Ureter (tissue), 1 donor: ENCODE data around the gene GLT1D1. TPM values are rescaled to one million over a fixed set of nuclear protein-coding genes. Genes with fewer than 3 reads are reported as not detected.
"Not testable (repeated sequence)": the region's sequence is repeated elsewhere in the genome, so short reads cannot be mapped to it uniquely, and the experiment has no call there.

ENCODE experiments used
- DNase-seq: peaks from one replicate; pipeline ENCODE4 v3.0.0-alpha.2; 2020; ENCODE audit warnings: low spot score
- total RNA-seq: library from RNA; stranded (reverse); gene quantifications from one replicate; pipeline ENCODE4 v1.2.4, GENCODE V29; 2023
- donor health status: DM: yes; HTN: yes; CAD: no.

GLT1D1 gene
- 0.94 TPM for total RNA-seq

DNA sequence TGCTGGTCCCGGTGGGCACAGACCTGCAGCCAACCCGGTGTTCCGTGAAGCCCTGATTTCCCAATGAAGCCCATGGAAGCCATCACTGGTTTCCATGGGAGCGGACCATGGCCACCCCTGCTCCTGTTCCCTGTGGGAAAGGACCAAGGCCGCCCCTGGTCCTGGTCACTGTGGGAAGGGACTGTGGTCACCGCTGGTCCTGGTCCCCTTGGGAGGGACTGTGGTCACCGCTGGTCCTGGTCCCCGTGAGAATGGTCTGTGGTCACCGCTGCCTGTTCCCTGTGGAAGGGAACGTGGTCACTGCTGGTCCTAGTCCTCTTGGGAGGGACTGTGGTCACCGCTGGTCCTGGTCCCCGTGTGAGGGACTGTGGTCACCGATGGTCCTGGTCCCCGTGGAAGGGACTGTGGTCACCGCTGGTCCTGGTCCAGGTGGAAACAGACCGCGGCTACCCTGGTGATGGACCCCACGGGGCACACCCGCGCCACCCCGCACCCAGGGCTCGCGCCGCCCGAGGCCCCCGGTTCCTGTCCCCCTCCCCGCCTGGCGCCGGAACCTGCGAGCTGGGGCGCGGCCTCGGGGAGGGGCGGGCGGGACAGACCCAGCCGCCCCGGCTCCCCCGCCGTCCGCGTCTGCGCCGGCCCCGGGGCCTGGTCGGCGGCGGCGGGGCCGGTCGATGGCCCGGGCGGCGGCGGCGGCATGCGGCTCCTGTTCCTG lies at the start of gene GLT1D1:
Gene GLT1D1 (plus strand): TSS at position 594 of the 715 bp plus-strand sequence. CDS start 104 bp downstream, at position 698.
- DNase-seq: no peak

- DNase-seq: no peak
These were observed 49.5 kb upstream of the GLT1D1 start for GRCh38 chr12:128803788-128804187.

DNA sequence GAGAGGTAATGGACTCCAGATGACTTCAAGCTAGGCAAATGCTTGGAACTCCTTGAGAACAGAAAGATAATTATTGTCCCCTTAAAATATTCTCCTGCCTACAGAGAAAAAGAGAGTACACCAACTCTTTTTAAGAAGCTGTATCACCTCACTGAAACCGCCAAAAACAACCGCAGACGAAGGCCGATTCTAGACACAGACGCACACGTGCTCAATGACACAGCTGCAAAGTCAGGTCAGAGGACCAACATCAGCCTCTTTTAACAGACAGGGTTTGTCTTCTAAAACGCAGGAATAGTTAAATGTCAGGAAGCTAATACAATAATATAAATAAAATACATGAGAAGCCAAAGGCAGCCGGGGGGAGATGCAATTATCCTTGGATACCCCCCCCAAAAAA lies 48.5 kb upstream of the GLT1D1 start:
- no peak for DNase-seq

DNA sequence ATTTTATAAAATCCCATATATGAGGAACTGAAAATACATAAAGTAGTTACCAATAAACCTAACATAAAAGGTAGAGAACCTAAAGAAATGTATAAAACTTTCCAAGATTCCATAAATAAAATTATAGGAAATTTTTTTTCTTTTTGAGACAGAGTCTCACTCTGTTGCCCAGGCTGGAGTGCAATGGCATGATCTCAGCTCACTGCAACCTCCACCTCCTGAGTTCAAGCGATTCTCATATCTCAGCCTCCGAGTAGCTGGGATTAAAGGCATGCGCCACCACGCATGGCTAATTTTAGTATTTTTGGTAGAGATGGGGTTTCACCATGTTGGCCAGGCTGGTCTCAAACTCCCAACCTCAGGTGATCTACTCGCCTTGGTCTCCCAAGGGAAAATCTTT lies 47.9 kb upstream of the GLT1D1 start:
- not testable (repeated sequence) for DNase-seq

GRCh38 chr12:128806573-128806972 lies 46.7 kb upstream of the GLT1D1 start:
- no peak for DNase-seq

GRCh38 chr12:128807161-128807724 lies 46.0 kb upstream of the GLT1D1 start:
- no peak for DNase-seq

GRCh38 chr12:128808651-128809050 lies 44.6 kb upstream of the GLT1D1 start:
- no peak for DNase-seq

GRCh38 chr12:128810182-128811127 lies 42.8 kb upstream of the GLT1D1 start:
- no peak for DNase-seq

DNA sequence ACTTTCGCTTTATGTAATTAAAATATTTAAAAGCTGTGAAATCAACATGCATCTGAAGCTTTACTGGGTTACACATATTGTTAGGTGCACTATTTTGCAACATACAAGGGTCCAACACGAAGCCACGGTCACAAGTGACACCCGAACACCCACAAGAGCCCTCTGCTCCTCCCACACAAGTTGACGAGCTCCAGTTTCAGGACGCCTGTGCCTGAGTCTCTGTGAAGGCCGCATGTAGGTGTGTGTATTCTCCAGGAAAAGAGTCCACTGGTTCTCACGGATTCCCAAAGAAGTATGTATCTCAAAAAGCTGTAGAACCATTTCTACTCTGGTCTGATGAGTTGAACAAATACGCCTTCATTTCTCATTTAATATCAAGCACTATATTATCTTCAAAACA lies 41.5 kb upstream of the GLT1D1 start:
- DNase-seq: no peak

GRCh38 chr12:128813392-128813791 lies 39.9 kb upstream of the GLT1D1 start:
- no peak for DNase-seq

GRCh38 chr12:128813883-128814282 lies 39.4 kb upstream of the GLT1D1 start:
- DNase-seq: no peak

- DNase-seq: no peak
These were observed 38.6 kb upstream of the GLT1D1 start for GRCh38 chr12:128814411-128815261.

DNA sequence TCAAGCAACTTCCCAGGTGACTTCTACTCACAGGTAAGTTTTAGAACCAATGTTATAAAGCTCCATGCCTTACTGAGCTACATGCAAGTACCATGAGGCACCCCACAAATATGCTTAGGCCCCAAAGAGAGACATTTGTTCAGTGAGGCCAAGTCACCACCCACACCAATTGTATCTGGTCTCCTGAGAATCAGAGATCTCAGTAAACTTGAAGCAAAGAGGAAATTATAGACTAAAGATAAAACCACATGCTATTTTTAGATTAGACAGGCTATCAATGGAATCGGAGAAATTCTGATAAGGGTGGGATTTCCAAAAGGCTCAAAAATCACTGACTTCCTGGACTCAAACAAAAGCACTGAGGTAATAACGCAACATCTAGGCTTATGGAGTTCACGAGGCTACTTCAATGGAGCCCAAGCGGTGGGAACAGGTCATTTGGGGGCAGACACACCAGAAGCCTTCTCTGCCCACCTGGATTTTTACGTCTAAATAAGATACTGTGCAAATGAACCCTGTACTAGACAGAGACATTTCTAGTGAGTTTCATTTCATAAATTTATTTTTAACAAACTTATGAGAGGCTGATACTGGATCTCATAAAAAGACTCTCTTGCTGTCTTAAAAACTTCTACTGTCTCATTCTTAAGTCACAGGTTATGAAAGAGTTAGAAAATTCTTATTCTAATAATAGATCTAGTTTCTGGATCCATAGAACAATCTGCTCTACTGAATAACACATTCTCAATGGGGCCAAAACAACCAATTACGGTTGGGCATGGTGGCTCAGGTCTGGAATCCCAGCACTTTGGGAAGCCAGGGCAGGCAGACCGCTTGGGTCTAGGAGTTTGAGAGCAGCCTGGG lies 37.3 kb upstream of the GLT1D1 start:
- no peak for DNase-seq

- no peak for DNase-seq
These were observed 36.7 kb upstream of the GLT1D1 start for GRCh38 chr12:128816643-128816920.

DNA sequence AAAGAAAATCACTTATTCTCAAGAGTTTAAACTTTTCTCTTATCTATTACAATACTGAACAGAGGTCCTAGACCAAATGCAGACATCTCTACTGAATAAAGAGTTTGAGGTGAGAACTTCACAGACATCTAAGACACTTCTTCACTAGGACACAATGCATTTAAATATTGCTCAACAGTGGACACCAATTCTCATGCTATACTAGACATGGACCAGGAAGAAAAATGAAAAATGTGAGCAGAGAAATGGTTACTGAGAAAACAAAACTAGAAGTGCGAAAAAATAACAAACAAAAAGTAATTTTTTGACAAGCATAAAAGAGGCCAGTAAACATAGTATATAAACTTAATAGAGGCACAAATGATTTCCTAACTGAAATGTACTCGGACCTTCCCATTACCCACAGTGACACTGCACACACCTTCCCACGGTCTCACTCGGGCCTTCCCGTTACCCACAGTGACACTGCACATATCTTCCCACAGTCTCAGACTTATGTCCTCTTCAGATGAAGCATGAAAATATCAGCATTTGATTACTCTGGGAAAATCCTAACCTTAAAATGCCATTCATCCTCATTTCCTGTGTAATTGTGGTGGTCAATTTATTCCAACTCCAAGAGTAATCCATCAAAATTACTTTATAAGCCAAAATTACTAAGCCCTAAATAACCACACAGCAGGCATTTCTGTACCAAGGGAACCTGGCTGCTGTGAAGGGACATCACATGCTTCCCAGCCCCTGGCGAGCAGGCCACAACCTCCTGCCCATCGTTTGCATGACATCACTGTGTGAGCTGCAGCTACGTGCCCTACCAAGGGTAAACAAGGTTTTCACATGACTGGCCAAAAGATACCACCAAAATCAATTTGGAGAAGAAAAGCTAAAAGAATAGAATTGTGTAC lies 35.9 kb upstream of the GLT1D1 start:
- DNase-seq: no peak

- no peak for DNase-seq
These were observed 34.9 kb upstream of the GLT1D1 start for GRCh38 chr12:128818065-128819022.

- no peak for DNase-seq
These were observed 33.8 kb upstream of the GLT1D1 start for GRCh38 chr12:128819293-128820144.

DNA sequence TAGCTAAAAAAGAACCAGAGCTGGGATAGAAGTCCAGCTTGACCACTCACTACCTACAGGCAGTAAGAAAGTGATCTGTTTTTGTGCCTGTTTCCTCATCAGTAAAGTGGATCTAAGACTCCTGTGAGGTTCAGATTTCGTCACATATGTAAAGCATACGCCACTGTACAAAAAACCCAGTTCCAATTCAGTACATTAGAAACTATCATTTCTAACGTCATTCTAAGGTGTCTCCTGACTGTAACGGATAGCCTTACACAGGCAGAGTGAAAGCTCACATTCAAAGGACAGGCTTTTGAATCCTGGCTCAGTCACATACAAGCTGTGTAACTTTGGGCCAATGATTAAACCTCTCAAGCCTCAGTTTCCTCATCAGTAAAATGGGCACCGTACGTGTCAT lies 33.0 kb upstream of the GLT1D1 start:
- DNase-seq: no peak
